ENCODE measurements around the gene ZC2HC1B.

DNA sequence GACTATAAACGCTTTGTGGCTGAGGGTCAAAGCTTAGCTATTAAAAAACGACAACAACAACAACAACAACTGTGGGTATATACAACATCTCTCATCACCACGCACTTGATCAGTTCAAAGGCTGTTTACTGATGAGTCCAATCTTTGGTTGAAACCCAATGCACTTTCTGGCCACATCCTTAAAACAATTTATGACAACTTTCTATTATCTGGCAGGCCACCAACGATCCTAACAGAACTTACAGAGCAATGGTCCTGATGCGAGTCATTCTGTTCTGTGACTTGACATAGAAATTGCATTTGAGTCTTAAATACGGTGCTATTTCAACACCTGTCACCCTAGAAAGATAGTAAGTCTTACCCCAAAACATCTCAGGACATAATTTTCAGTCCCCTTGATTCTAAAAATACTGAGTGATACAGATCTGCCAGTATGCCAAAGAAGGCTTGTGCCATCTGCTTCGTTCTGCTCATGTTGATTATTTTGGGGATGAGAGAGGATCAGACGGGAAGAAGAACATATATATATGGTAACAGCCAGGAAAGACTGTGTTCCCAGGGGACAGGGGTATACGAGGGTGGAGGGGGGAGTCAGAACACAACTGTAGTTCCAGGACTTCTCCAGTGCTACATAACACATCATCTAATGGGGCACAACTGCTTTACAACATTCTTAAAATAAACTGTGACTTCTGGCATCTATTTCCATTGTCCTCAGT lies 87.9 kb downstream of the ZC2HC1B start:
- TF ChIP-seq, protein P1, sequence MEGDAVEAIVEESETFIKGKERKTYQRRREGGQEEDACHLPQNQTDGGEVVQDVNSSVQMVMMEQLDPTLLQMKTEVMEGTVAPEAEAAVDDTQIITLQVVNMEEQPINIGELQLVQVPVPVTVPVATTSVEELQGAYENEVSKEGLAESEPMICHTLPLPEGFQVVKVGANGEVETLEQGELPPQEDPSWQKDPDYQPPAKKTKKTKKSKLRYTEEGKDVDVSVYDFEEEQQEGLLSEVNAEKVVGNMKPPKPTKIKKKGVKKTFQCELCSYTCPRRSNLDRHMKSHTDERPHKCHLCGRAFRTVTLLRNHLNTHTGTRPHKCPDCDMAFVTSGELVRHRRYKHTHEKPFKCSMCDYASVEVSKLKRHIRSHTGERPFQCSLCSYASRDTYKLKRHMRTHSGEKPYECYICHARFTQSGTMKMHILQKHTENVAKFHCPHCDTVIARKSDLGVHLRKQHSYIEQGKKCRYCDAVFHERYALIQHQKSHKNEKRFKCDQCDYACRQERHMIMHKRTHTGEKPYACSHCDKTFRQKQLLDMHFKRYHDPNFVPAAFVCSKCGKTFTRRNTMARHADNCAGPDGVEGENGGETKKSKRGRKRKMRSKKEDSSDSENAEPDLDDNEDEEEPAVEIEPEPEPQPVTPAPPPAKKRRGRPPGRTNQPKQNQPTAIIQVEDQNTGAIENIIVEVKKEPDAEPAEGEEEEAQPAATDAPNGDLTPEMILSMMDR (IDR thresholded peaks at IDR 0.05) = no peak
- no peak for TF ChIP-seq POLR2A (IDR thresholded peaks at IDR 0.05)
